HUES6 (cell line): ENCODE measurements around the gene PPP1R13L.
"Not testable (repeated sequence)": the region's sequence is repeated elsewhere in the genome, so short reads cannot be mapped to it uniquely, and the experiment has no call there.

ENCODE experiments used
- H3K27ac ChIP-seq: 2 replicates; pipeline ENCODE4 v1.7.0; 2013; ENCODE audit warnings: low read depth, mild to moderate bottlenecking, low read length, inconsistent platforms
- H3K27me3 ChIP-seq: 2 replicates; pipeline ENCODE4 v1.6.1; 2013; ENCODE audit warnings: low read length; ENCODE audit not compliant: control insufficient read depth, insufficient read depth
- H3K36me3 ChIP-seq: 2 replicates; pipeline ENCODE4 v1.6.1; 2013; ENCODE audit warnings: low read length; ENCODE audit not compliant: control insufficient read depth, insufficient read depth
- H3K4me1 ChIP-seq: 2 replicates; pipeline ENCODE4 v1.6.1; 2013; ENCODE audit warnings: low read length; ENCODE audit not compliant: control insufficient read depth, insufficient read depth
- H3K4me3 ChIP-seq: 2 replicates; pipeline ENCODE4 v1.5.1; 2013; ENCODE audit warnings: low read depth, low read length
- H3K9ac ChIP-seq: one replicate; pipeline ENCODE4 v1.6.1; 2013; ENCODE audit warnings: mild to moderate bottlenecking, low read length
- H3K9me3 ChIP-seq: 2 replicates; pipeline ENCODE4 v1.6.1; 2013; ENCODE audit warnings: low read depth, low read length; ENCODE audit not compliant: control insufficient read depth, insufficient read depth

PPP1R13L gene

GRCh38 chr19:45444318-45445041 is 39.6 kb upstream of the PPP1R13L start:
- H3K36me3 ChIP-seq: no peaks in the 10 kb centered on the region
- no peaks in the 10 kb centered on the region; the same call in 1 of the 2 replicates for H3K27me3 ChIP-seq
- H3K27ac ChIP-seq: peak overlapping the region; percentile 81
- H3K9me3 ChIP-seq: no peaks in the 10 kb centered on the region
- H3K4me3 ChIP-seq: peak overlapping the region; percentile 71
- peak overlapping the region; percentile 51 for H3K9ac ChIP-seq
- peaks cover 26% of the 10 kb centered on the region for H3K4me1 ChIP-seq

GRCh38 chr19:45443462-45444317 is 38.8 kb upstream of the PPP1R13L start:
- Histone ChIP-seq H3K4me3 (peak overlapping the region; percentile 71), H3K4me1 (peaks cover 26% of the 10 kb centered on the region), H3K9ac (peak overlapping the region; percentile 76), H3K9me3 (no peaks in the 10 kb centered on the region), H3K27ac (peak overlapping the region; percentile 40; the same call in 1 of the 2 replicates), H3K27me3 (no peaks in the 10 kb centered on the region; the same call in 1 of the 2 replicates), H3K36me3 (no peaks in the 10 kb centered on the region)

- peaks cover 26% of the 10 kb centered on the region for H3K4me1 ChIP-seq
- peak overlapping the region; percentile 28 for H3K9ac ChIP-seq
- H3K4me3 ChIP-seq: peak overlapping the region; percentile 71
- no peaks in the 10 kb centered on the region for H3K9me3 ChIP-seq
- peak overlapping the region; percentile 40; the same call in 1 of the 2 replicates for H3K27ac ChIP-seq
- no peaks in the 10 kb centered on the region for H3K36me3 ChIP-seq
- no peaks in the 10 kb centered on the region; the same call in 1 of the 2 replicates for H3K27me3 ChIP-seq
Measured at GRCh38 chr19:45442778-45443461, 38.1 kb upstream of the PPP1R13L start.

GRCh38 chr19:45442408-45442777 is 37.5 kb upstream of the PPP1R13L start:
- H3K27me3 ChIP-seq: no peaks in the 10 kb centered on the region; the same call in 1 of the 2 replicates
- H3K4me1 ChIP-seq: peaks cover 26% of the 10 kb centered on the region
- no peak overlapping the region for H3K9ac ChIP-seq
- no peak overlapping the region for H3K27ac ChIP-seq
- no peak overlapping the region for H3K4me3 ChIP-seq
- H3K9me3 ChIP-seq: no peaks in the 10 kb centered on the region
- H3K36me3 ChIP-seq: no peaks in the 10 kb centered on the region

GRCh38 chr19:45440873-45441654 is 36.2 kb upstream of the PPP1R13L start:
- Histone ChIP-seq H3K27me3 (no peaks in the 10 kb centered on the region; the same call in 1 of the 2 replicates), H3K36me3 (no peaks in the 10 kb centered on the region), H3K27ac (no peak overlapping the region), H3K4me3 (no peak overlapping the region), H3K9me3 (no peaks in the 10 kb centered on the region), H3K4me1 (peaks cover 26% of the 10 kb centered on the region), H3K9ac (no peak overlapping the region)

GRCh38 chr19:45440259-45440638 is 35.4 kb upstream of the PPP1R13L start:
- no peaks in the 10 kb centered on the region; the same call in 1 of the 2 replicates for H3K27me3 ChIP-seq
- peaks cover 26% of the 10 kb centered on the region for H3K4me1 ChIP-seq
- no peak overlapping the region for H3K9ac ChIP-seq
- H3K9me3 ChIP-seq: no peaks in the 10 kb centered on the region
- H3K36me3 ChIP-seq: no peaks in the 10 kb centered on the region
- H3K27ac ChIP-seq: no peak overlapping the region
- peak overlapping the region; percentile 77 for H3K4me3 ChIP-seq

GRCh38 chr19:45439569-45440258 is 34.8 kb upstream of the PPP1R13L start:
- H3K4me1 ChIP-seq: peaks cover 24% of the 10 kb centered on the region
- H3K27ac ChIP-seq: peak overlapping the region; percentile 80; the same call in 1 of the 2 replicates

GRCh38 chr19:45439190-45439568 is 34.3 kb upstream of the PPP1R13L start:
- no peaks in the 10 kb centered on the region for H3K9me3 ChIP-seq
- no peaks in the 10 kb centered on the region for H3K36me3 ChIP-seq
- no peaks in the 10 kb centered on the region; the same call in 1 of the 2 replicates for H3K27me3 ChIP-seq
- H3K4me3 ChIP-seq: peak overlapping the region; percentile 77
- no peak overlapping the region for H3K9ac ChIP-seq
- peaks cover 20% of the 10 kb centered on the region for H3K4me1 ChIP-seq
- no peak overlapping the region; the same call in 1 of the 2 replicates for H3K27ac ChIP-seq

More at GRCh38 chr19:45439569-45440258, 34.8 kb upstream of the PPP1R13L start:
- Histone ChIP-seq H3K9ac (peak overlapping the region; percentile 81), H3K4me3 (peak overlapping the region; percentile 77), H3K36me3 (no peaks in the 10 kb centered on the region), H3K27me3 (no peaks in the 10 kb centered on the region; the same call in 1 of the 2 replicates), H3K9me3 (no peaks in the 10 kb centered on the region)

- Histone ChIP-seq H3K9ac (no peak overlapping the region), H3K4me3 (no peak overlapping the region), H3K4me1 (peaks cover 13% of the 10 kb centered on the region), H3K27me3 (no peaks in the 10 kb centered on the region; the same call in 1 of the 2 replicates), H3K9me3 (no peaks in the 10 kb centered on the region), H3K36me3 (no peaks in the 10 kb centered on the region), H3K27ac (no peak overlapping the region)
Measured at GRCh38 chr19:45437328-45437727, 32.5 kb upstream of the PPP1R13L start.

GRCh38 chr19:45432543-45432942 is 27.7 kb upstream of the PPP1R13L start:
- not testable (repeated sequence) for H3K9ac ChIP-seq, H3K4me1 ChIP-seq, H3K36me3 ChIP-seq, H3K27me3 ChIP-seq, H3K27ac ChIP-seq, H3K4me3 ChIP-seq, H3K9me3 ChIP-seq
